ENCODE measurements around the gene MDM4. TPM values are rescaled to one million over a fixed set of nuclear protein-coding genes. Genes with fewer than 3 reads are reported as not detected.

The MDM4 gene
- total RNA-seq, 2 donors from 2014 or later = 65.5 to 161 TPM

DNA sequence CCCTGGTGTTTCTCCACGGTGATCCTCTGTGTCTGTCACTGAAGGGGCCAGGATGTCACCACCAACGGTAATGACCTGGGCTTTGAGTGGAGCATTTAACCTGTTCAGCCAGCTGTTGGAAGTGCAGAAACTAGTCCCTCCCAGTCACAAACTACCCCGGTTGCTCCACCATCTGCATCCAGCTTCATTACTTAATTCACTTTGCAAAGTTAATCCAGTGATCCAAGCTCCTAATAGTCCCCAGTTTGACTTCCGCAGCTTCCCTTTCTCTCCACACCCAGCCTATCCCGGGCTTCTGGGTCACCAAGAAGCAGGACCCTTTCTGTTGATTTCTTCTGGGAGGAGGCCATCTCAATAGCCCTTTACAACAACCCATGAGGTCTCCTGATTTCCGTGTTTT, 63.5 kb downstream of the MDM4 start:
- H3K4me1 ChIP-seq (ENCODE audit: control insufficient read depth, insufficient read depth, low read length) = no peaks in the 10 kb centered on the region
- Mint-ChIP-seq H3K36me3 (ENCODE audit: low read depth) (no peaks in the 10 kb centered on the region), H3K9me3 (no peaks in the 10 kb centered on the region), H3K27ac (no peak overlapping the region), H3K4me1 (peaks cover 20% of the 10 kb centered on the region), H3K27me3 (ENCODE audit: insufficient read depth) (peaks cover 6% of the 10 kb centered on the region), H3K4me3 (no peak overlapping the region)
- no peaks in the 10 kb centered on the region for H3K36me3 ChIP-seq (ENCODE audit: control insufficient read depth, insufficient read depth, low read length)
- WGBS, 2 experiments (ENCODE audit: insufficient coverage in 1 of 2, insufficient read length in 1 of 2) = 72 to 79% methylated on average over 4 to 6 of the region's 6 CpGs
- no peak overlapping the region for H3K27ac ChIP-seq (ENCODE audit: low read depth, low read length)
- H3K4me3 ChIP-seq (ENCODE audit: low read length) = no peak overlapping the region
- DNase-seq = no peak
- H3K9me3 ChIP-seq (ENCODE audit: control insufficient read depth, low read length) = no peaks in the 10 kb centered on the region
- TF ChIP-seq, protein P1, sequence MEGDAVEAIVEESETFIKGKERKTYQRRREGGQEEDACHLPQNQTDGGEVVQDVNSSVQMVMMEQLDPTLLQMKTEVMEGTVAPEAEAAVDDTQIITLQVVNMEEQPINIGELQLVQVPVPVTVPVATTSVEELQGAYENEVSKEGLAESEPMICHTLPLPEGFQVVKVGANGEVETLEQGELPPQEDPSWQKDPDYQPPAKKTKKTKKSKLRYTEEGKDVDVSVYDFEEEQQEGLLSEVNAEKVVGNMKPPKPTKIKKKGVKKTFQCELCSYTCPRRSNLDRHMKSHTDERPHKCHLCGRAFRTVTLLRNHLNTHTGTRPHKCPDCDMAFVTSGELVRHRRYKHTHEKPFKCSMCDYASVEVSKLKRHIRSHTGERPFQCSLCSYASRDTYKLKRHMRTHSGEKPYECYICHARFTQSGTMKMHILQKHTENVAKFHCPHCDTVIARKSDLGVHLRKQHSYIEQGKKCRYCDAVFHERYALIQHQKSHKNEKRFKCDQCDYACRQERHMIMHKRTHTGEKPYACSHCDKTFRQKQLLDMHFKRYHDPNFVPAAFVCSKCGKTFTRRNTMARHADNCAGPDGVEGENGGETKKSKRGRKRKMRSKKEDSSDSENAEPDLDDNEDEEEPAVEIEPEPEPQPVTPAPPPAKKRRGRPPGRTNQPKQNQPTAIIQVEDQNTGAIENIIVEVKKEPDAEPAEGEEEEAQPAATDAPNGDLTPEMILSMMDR (conservative IDR thresholded peaks at IDR 0.05) = no peak
- no peaks in the 10 kb centered on the region for H3K27me3 ChIP-seq (ENCODE audit: control insufficient read depth, insufficient read depth, low read length, poor library complexity, severe bottlenecking)
- H3K9ac ChIP-seq (ENCODE audit: extremely low read depth, low read length, poor library complexity, severe bottlenecking) = no peak overlapping the region

DNA sequence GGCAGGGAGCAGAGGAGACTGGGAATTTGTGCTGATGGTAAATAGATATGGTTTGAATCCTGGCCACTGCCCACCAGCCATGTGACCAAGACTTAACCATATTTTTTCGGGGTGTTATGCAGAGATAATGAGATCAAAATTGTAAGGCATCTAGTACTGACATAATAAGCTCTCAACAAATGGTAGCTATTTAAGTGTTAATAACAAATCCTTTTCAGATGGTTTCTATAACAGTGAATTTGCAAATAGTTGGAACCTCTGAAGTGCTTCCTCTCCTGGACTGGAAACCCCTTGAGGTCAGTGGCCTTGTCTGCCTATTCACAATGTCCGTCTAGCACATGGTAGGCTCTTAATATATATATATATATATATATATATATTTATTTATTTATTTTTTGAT, 64.7 kb downstream of the MDM4 start:
- H3K9ac ChIP-seq (ENCODE audit: extremely low read depth, low read length, poor library complexity, severe bottlenecking) = no peak overlapping the region
- no peaks in the 10 kb centered on the region for H3K9me3 Mint-ChIP-seq
- TF ChIP-seq, protein P1 (conservative IDR thresholded peaks at IDR 0.05) = no peak

DNA sequence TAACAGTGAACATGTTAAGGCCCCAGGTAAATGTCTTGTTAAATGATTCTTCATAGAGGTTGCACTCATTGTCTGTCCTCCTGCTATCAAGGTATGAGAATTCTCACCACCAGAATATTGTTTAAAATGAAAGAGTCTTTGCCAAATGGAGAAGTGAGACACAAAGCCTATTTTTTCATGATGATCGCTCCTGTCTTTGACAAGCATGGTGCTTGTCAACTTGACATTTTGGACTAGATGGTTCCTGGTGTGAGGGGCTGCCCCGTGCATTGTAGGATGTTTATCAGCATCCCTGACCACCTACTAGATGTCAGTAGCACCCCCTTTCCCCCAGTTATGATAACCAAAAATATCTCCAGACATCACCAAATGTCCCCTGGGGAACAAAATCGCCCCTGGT, 65.6 kb downstream of the MDM4 start:
- Mint-ChIP-seq H3K4me3 (no peak overlapping the region), H3K27ac (no peak overlapping the region), H3K27me3 (ENCODE audit: insufficient read depth) (no peaks in the 10 kb centered on the region), H3K9me3 (no peaks in the 10 kb centered on the region), H3K36me3 (ENCODE audit: low read depth) (no peaks in the 10 kb centered on the region), H3K4me1 (peaks cover 4% of the 10 kb centered on the region)
- no peak for DNase-seq
- WGBS, 2 experiments (ENCODE audit: insufficient coverage in 1 of 2, insufficient read length in 1 of 2) = 90 to 95% methylated on average over 1 to 2 of the region's 3 CpGs
- no peaks in the 10 kb centered on the region for H3K4me1 ChIP-seq (ENCODE audit: control insufficient read depth, insufficient read depth, low read length)
- TF ChIP-seq, protein P1 (conservative IDR thresholded peaks at IDR 0.05) = no peak
- H3K9ac ChIP-seq (ENCODE audit: extremely low read depth, low read length, poor library complexity, severe bottlenecking) = no peak overlapping the region
- H3K9me3 ChIP-seq (ENCODE audit: control insufficient read depth, low read length) = no peaks in the 10 kb centered on the region
- H3K36me3 ChIP-seq (ENCODE audit: control insufficient read depth, insufficient read depth, low read length) = no peaks in the 10 kb centered on the region
- H3K27ac ChIP-seq (ENCODE audit: low read depth, low read length) = no peak overlapping the region
- H3K27me3 ChIP-seq (ENCODE audit: control insufficient read depth, insufficient read depth, low read length, poor library complexity, severe bottlenecking) = no peaks in the 10 kb centered on the region
- H3K4me3 ChIP-seq (ENCODE audit: low read length) = no peak overlapping the region

More for the DNA sequence above, 64.7 kb downstream of the MDM4 start:
- Histone ChIP-seq H3K9me3 (ENCODE audit: control insufficient read depth, low read length) (no peaks in the 10 kb centered on the region), H3K27ac (ENCODE audit: low read depth, low read length) (no peak overlapping the region), H3K4me3 (ENCODE audit: low read length) (no peak overlapping the region), H3K4me1 (ENCODE audit: control insufficient read depth, insufficient read depth, low read length) (no peaks in the 10 kb centered on the region), H3K27me3 (ENCODE audit: control insufficient read depth, insufficient read depth, low read length, poor library complexity, severe bottlenecking) (no peaks in the 10 kb centered on the region), H3K36me3 (ENCODE audit: control insufficient read depth, insufficient read depth, low read length) (no peaks in the 10 kb centered on the region)
- peaks cover 13% of the 10 kb centered on the region for H3K4me1 Mint-ChIP-seq
- no peaks in the 10 kb centered on the region for H3K36me3 Mint-ChIP-seq (ENCODE audit: low read depth)
- H3K27me3 Mint-ChIP-seq (ENCODE audit: insufficient read depth) = peaks cover 2% of the 10 kb centered on the region
- no peak overlapping the region for H3K27ac Mint-ChIP-seq
- DNase-seq = no peak
- 92% methylated on average over 1 of the region's 2 CpGs; no CpG with 5 or more reads in 1 of the 2 experiments for WGBS, 2 experiments (ENCODE audit: insufficient coverage in 1 of 2, insufficient read length in 1 of 2)
- H3K4me3 Mint-ChIP-seq = no peak overlapping the region
